ENCODE measurements around the gene ARFGEF2. TPM values are rescaled to one million over a fixed set of nuclear protein-coding genes. Genes with fewer than 3 reads are reported as not detected.

ARFGEF2 gene
- total and polyA plus RNA-seq, 10 of the 15 experiments (the other 5 are each of a cell fraction or from before 2014, with no cell fraction given): 5.2 to 24.1 (median 17.7) TPM

- TF ChIP-seq BCL3 (IDR thresholded peaks at IDR 0.05; ENCODE audit: borderline replicate concordance, insufficient read depth, low read depth, low read length, poor library complexity, severe bottlenecking) (no peak), IRF3 (IDR thresholded peaks at IDR 0.05) (0 out of 2 replicates have a peak, but pooled peaks have one; percentile 52), PAX5 (IDR thresholded peaks at IDR 0.05; ENCODE audit: borderline replicate concordance, low read depth, low read length) (0 out of 2 replicates have a peak, but pooled peaks have one; percentile 9), POU2F2 (IDR thresholded peaks at IDR 0.05; ENCODE audit: borderline replicate concordance, low read depth, low read length) (0 out of 3 replicates have a peak, but pooled peaks have one; percentile 47), RB1 (IDR thresholded peaks at IDR 0.05; ENCODE audit: borderline replicate concordance) (no peak; the same call in none of the 2 replicates), NR2C2 (IDR thresholded peaks at IDR 0.05; ENCODE audit: borderline replicate concordance, control insufficient read depth, insufficient read length, low read depth) (no peak), IRF4 (IDR thresholded peaks at IDR 0.05; ENCODE audit: low read depth, low read length) (no peak), SREBF1 (IDR thresholded peaks at IDR 0.05; ENCODE audit: low read length) (no peak; the same call in 1 of the 2 replicates), IRF5 (IDR thresholded peaks at IDR 0.05; ENCODE audit: borderline replicate concordance) (peak; percentile 58; the same call in 1 of the 2 replicates), ETV6 (conservative IDR thresholded peaks at IDR 0.05 in 1 of 2, IDR thresholded peaks at IDR 0.05 in 1 of 2; ENCODE audit: borderline replicate concordance in 1 of 2, low read depth in 1 of 2) (no peak), MTA2 (IDR thresholded peaks at IDR 0.05; ENCODE audit: low read depth) (peak; percentile 80), CHD1 (IDR thresholded peaks at IDR 0.05; ENCODE audit: low read depth, low read length) (0 out of 2 replicates have a peak, but pooled peaks have one; percentile 51), STAT3 (IDR thresholded peaks at IDR 0.05; ENCODE audit: low read depth, low read length) (no peak), PRDM15 (CRISPR knock-in tag; IDR thresholded peaks at IDR 0.05) (peak; percentile 91), HSF1 (IDR thresholded peaks at IDR 0.05; ENCODE audit: low read depth, low read length) (no peak), MXI1 (IDR thresholded peaks at IDR 0.05; ENCODE audit: low read depth, low read length) (peak; percentile 97), RAD51 (IDR thresholded peaks at IDR 0.05) (peak; percentile 99)
Observed at GRCh38 chr20:48921168-48921882, at the start of gene ARFGEF2 (continued).
